Hepatocyte (in vitro differentiated cells): ENCODE data around the gene PLEKHG5. TPM values are rescaled to one million over a fixed set of nuclear protein-coding genes. Genes with fewer than 3 reads are reported as not detected.
"Not testable (repeated sequence)": the region's sequence is repeated elsewhere in the genome, so short reads cannot be mapped to it uniquely, and the experiment has no call there.

Experiments used
- DNase-seq: peaks from one replicate; pipeline ENCODE4 v3.0.0-alpha.2; 2016; ENCODE audit warnings: low spot score
- H2AFZ ChIP-seq: fragments of 200-600 bp; sonication (generic); 2 replicates; pipeline ENCODE4 v1.6.0; 2016; ENCODE audit warnings: antibody characterized with exemption, mild to moderate bottlenecking
- H3K27ac ChIP-seq: fragments of 200-600 bp; sonication (generic); 2 replicates; pipeline ENCODE4 v1.5.1; 2016; ENCODE audit warnings: mild to moderate bottlenecking
- H3K27me3 ChIP-seq: fragments of 200-600 bp; sonication (generic); 2 replicates; pipeline ENCODE4 v1.6.1; 2016
- H3K36me3 ChIP-seq: fragments of 200-600 bp; sonication (generic); replicated peaks from 2 replicates; pipeline ENCODE4 v1.5.1; 2016; ENCODE audit warnings: low read depth; ENCODE audit not compliant: insufficient read depth
- H3K4me1 ChIP-seq: fragments of 200-600 bp; sonication (generic); 2 replicates; pipeline ENCODE4 v1.5.1; 2016; ENCODE audit warnings: mild to moderate bottlenecking, moderate library complexity; ENCODE audit not compliant: insufficient read depth
- H3K4me2 ChIP-seq: fragments of 200-600 bp; sonication (generic); 2 replicates; pipeline ENCODE4 v1.6.0; 2016
- H3K4me3 ChIP-seq: fragments of 200-600 bp; sonication (generic); 2 replicates; pipeline ENCODE4 v1.5.1; 2016; ENCODE audit warnings: mild to moderate bottlenecking
- H3K79me2 ChIP-seq: fragments of 200-600 bp; sonication (generic); 2 replicates; pipeline ENCODE4 v1.6.0; 2017; ENCODE audit warnings: mild to moderate bottlenecking
- H3K9me2 ChIP-seq: fragments of 200-600 bp; sonication (generic); replicated peaks from 2 replicates; pipeline ENCODE4 v1.6.0; 2017; ENCODE audit warnings: mild to moderate bottlenecking; ENCODE audit not compliant: insufficient read depth
- H3K9me3 ChIP-seq: fragments of 200-600 bp; sonication (generic); 2 replicates; pipeline ENCODE4 v1.5.1; 2016; ENCODE audit warnings: low read depth, mild to moderate bottlenecking
- H4K20me1 ChIP-seq: fragments of 200-600 bp; sonication (generic); 2 replicates; pipeline ENCODE4 v1.6.0; 2016; ENCODE audit warnings: mild to moderate bottlenecking; ENCODE audit not compliant: insufficient read depth, poor library complexity, severe bottlenecking
- CTCF ChIP-seq: fragments of 200-600 bp; sonication (generic); IDR thresholded peaks from 2 replicates; pipeline ENCODE4 v1.5.1; 2016; ENCODE audit warnings: antibody characterized with exemption, mild to moderate bottlenecking; ENCODE audit not compliant: poor library complexity
- EZH2 ChIP-seq: fragments of 200-600 bp; sonication (generic); IDR thresholded peaks from 2 replicates; pipeline ENCODE4 v1.6.1; 2016; ENCODE audit warnings: antibody characterized with exemption, mild to moderate bottlenecking, borderline replicate concordance
- EZH2phosphoT487 ChIP-seq: fragments of 200-600 bp; sonication (generic); IDR thresholded peaks from one replicate; pipeline ENCODE4 v1.6.1; 2018; ENCODE audit warnings: antibody characterized with exemption, mild to moderate bottlenecking, low read depth, moderate library complexity; ENCODE audit not compliant: unreplicated experiment, severe bottlenecking
- WGBS: methylation state at CpG from one replicate; pipeline ENCODE4 v1.1.6; 2016; ENCODE audit warnings: low lambda C conversion rate; ENCODE audit errors: missing lambda C conversion rate; 5-methylcytosine and 5-hydroxymethylcytosine counted together
- polyA plus RNA-seq: library from polyadenylated mRNA; unstranded; fragments of >200 nt; fragmentation: Nextera tagmentation; extraction: Ambion mirVana; gene quantifications from 2 replicates; pipeline ENCODE4 v1.2.1, GENCODE V29; 2016
- total RNA-seq: library from RNA; depleted of rRNA; stranded (reverse); fragments of >200 nt; gene quantifications from 2 replicates; pipeline ENCODE4 v1.2.3, GENCODE V29; 2014

PLEKHG5 gene
- total and polyA plus RNA-seq, 2 experiments from 2014 or later: 11.5 to 13.3 TPM

GRCh38 chr1:6435129-6435528, 56.3 kb downstream of the PLEKHG5 start:
- H3K9me2 ChIP-seq: no peaks in the 10 kb centered on the region
- 96% methylated on average over 15 of the region's 15 CpGs for WGBS
- no peaks in the 10 kb centered on the region for H3K36me3 ChIP-seq
- no peak overlapping the region for H3K4me2 ChIP-seq
- no peaks in the 10 kb centered on the region for H4K20me1 ChIP-seq
- H3K27me3 ChIP-seq: peaks cover 4% of the 10 kb centered on the region
- H3K79me2 ChIP-seq: no peaks in the 10 kb centered on the region
- H3K4me1 ChIP-seq: no peaks in the 10 kb centered on the region
- no peak overlapping the region for H3K4me3 ChIP-seq
- DNase-seq: no peak
- no peaks in the 10 kb centered on the region for H3K9me3 ChIP-seq
- no peak overlapping the region for H3K27ac ChIP-seq
- H2AFZ ChIP-seq: no peak overlapping the region
- TF ChIP-seq EZH2 (no peak), EZH2phosphoT487 (no peak), CTCF (no peak)

DNA sequence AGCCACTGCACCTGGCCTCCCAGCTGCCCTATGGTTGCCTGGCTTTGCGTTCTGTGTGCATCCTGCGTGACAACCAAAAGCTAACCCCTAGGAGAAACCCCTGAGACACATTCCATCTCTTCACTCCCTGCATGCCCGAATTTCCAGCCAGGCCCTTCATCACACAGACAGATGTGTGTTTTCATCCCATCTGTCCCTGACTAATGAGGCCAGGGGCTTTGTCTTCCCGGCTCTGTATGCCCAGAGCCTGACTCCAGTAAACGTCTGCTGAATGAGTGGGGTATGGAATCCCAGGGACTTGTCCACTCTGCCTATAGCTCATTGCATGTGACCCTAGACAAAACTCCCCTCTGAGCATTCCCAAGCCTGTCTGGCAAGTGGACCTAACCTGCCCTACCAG, 57.3 kb downstream of the PLEKHG5 start:
- no peaks in the 10 kb centered on the region for H4K20me1 ChIP-seq
- no peak overlapping the region for H3K27ac ChIP-seq
- H3K4me2 ChIP-seq: no peak overlapping the region
- no peak for DNase-seq
- H3K9me2 ChIP-seq: no peaks in the 10 kb centered on the region
- H3K9me3 ChIP-seq: no peaks in the 10 kb centered on the region
- no peak overlapping the region for H3K4me3 ChIP-seq
- H3K36me3 ChIP-seq: no peaks in the 10 kb centered on the region
- peaks cover 4% of the 10 kb centered on the region for H3K27me3 ChIP-seq
- TF ChIP-seq CTCF: no peak
- TF ChIP-seq EZH2phosphoT487: no peak
- no peak for TF ChIP-seq EZH2
- no peaks in the 10 kb centered on the region for H3K4me1 ChIP-seq
- H2AFZ ChIP-seq: no peak overlapping the region
- 74% methylated on average over 5 of the region's 5 CpGs for WGBS
- no peaks in the 10 kb centered on the region for H3K79me2 ChIP-seq

GRCh38 chr1:6431645-6432579, 59.6 kb downstream of the PLEKHG5 start:
- H3K4me1 ChIP-seq, H3K4me3 ChIP-seq, H2AFZ ChIP-seq, DNase-seq, H3K27me3 ChIP-seq, H4K20me1 ChIP-seq, H3K36me3 ChIP-seq, H3K9me3 ChIP-seq, H3K79me2 ChIP-seq, H3K4me2 ChIP-seq, H3K9me2 ChIP-seq, H3K27ac ChIP-seq: not testable (repeated sequence)
- 71% methylated on average over 11 of the region's 13 CpGs for WGBS

DNA sequence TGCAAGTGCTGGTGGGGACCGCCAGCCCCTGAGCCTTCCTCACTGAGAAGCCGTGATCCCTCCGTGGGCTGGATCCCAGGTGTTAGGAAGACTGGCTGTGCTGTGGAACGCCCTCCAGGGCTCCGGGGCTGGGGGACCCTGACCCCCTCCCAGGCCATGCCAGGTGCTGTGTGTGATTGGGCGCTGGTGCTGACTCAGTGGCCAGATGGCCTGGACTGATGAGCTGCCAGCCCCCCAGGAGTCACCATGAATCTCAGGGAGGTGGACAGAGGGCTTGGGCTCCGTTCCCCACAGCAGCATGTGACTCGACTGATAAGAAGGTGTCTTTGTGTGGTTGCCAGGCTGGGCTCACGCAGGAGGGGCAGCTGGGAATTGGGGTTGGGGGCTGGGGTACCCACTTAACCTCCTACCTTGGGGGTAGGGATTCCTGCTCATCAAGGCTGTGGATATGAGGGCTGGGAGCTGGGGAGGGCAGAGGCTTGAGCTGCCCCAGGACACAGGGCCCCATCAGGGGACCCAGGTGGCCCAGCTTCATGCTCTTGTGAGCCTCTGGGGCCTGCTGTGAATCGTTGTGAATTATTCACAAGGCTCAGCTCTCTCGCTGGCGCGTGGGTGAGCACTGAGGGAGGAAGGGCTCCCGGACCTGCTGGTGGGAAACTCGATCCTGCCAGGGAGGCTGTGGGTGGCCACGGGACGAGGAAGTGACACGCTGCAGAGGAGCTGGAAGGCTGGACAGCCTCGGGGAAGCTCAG, 61.6 kb downstream of the PLEKHG5 start:
- H4K20me1 ChIP-seq, H3K4me1 ChIP-seq, H3K79me2 ChIP-seq, H3K36me3 ChIP-seq, H3K4me2 ChIP-seq, H3K9me3 ChIP-seq, H3K27ac ChIP-seq, H2AFZ ChIP-seq, DNase-seq, H3K4me3 ChIP-seq, H3K9me2 ChIP-seq: not testable (repeated sequence)
- peaks cover 29% of the 10 kb centered on the region for H3K27me3 ChIP-seq
- 50% methylated on average over 19 of the region's 19 CpGs for WGBS

GRCh38 chr1:6428453-6428852, 63.0 kb downstream of the PLEKHG5 start:
- not testable (repeated sequence) for DNase-seq, H3K4me1 ChIP-seq, H3K27ac ChIP-seq, H4K20me1 ChIP-seq, H3K36me3 ChIP-seq, H2AFZ ChIP-seq, H3K4me3 ChIP-seq, H3K9me3 ChIP-seq, H3K79me2 ChIP-seq, H3K9me2 ChIP-seq, H3K4me2 ChIP-seq
- WGBS: 81% methylated on average over 6 of the region's 6 CpGs
- peaks cover 39% of the 10 kb centered on the region for H3K27me3 ChIP-seq
